Epithelial cell of proximal tubule (primary cell): ENCODE results near the gene FAM193B. TPM values are rescaled to one million over a fixed set of nuclear protein-coding genes. Genes with fewer than 3 reads are reported as not detected.

Experiments used
- DNase-seq: peaks from one replicate; pipeline ENCODE4 v3.0.0-alpha.2; 2011; ENCODE audit warnings: low read depth
- H3K4me3 ChIP-seq: 2 replicates; pipeline ENCODE4 v1.5.1; 2011; ENCODE audit warnings: low read depth, mild to moderate bottlenecking, low read length
- total RNA-seq: library from RNA; depleted of rRNA; stranded (reverse); fragments of >200 nt; gene quantifications from 2 replicates; pipeline ENCODE4 v1.2.3, GENCODE V29; 2015
- TF ChIP-seq, protein P1 (sequence below): conservative IDR thresholded peaks from 2 replicates; pipeline ENCODE4 v1.5.1; 2012; ENCODE audit warnings: low read depth, mild to moderate bottlenecking, low read length

The FAM193B gene
- total RNA-seq, 1 donor from 2014 or later = 36.4 TPM

DNA sequence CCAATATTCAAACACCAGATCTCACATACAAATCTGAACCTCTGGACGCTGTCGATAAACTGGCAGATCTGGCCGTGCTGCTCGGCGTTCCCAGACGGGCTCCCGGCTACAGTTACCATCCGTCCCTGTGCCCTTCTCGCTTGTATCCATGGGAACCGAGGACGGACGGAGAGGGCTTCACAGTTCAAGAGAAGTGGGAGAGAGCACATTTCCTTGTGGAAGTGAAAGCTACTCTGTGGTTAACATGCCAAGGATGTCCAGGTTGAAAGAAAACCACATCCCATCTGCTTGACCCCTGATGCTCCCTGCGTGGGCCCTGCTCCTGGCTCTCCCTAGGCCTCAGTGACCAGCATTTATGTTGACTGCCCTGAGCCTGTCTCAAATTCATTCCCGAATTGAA, 74.6 kb downstream of the FAM193B start:
- no peak for DNase-seq
- TF ChIP-seq, protein P1, sequence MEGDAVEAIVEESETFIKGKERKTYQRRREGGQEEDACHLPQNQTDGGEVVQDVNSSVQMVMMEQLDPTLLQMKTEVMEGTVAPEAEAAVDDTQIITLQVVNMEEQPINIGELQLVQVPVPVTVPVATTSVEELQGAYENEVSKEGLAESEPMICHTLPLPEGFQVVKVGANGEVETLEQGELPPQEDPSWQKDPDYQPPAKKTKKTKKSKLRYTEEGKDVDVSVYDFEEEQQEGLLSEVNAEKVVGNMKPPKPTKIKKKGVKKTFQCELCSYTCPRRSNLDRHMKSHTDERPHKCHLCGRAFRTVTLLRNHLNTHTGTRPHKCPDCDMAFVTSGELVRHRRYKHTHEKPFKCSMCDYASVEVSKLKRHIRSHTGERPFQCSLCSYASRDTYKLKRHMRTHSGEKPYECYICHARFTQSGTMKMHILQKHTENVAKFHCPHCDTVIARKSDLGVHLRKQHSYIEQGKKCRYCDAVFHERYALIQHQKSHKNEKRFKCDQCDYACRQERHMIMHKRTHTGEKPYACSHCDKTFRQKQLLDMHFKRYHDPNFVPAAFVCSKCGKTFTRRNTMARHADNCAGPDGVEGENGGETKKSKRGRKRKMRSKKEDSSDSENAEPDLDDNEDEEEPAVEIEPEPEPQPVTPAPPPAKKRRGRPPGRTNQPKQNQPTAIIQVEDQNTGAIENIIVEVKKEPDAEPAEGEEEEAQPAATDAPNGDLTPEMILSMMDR = no peak
- H3K4me3 ChIP-seq = no peak overlapping the region

GRCh38 chr5:177478711-177479646, 75.4 kb downstream of the FAM193B start:
- no peak overlapping the region for H3K4me3 ChIP-seq
- TF ChIP-seq, protein P1 = no peak
- DNase-seq = no peak

DNA sequence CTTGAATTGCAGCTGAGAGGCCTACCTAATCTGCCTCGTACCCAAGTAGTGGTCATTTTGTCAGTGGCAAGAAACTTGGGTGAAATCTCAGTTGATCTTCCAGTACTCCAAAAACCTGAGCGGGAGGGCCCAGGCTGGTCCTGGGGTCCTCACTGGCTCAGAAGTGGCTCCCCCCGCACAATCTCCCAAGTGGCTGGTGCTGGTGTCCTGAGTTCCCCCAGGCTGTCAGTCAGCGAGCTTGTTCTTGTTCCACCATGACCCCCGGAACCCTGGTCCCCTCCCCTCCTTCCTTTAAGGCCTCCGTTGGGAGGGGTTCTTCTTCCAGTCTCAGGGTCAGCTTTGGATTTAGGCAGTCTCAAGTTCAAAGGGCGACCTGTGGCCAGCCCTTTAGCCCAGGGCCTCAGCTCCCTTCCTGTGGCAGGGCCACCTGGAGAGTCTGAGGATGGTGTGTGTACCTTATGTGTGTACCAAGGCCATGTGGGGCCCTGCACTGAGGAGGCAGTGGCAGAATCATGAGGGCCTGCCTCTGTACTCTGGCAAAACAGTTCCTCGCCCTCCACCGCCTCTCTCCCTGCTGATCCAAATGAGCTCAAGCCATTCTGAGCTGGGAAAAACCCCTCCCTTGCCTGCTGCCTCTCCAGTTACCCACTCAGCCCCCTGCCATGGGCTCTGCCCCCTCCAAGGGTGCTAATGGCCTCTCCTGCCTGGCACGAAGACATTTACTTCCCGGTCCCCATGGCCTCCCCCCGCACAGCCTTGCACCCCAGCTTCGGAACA, 76.5 kb downstream of the FAM193B start:
- DNase-seq = no peak
- TF ChIP-seq, protein P1 = no peak
- H3K4me3 ChIP-seq = no peak overlapping the region

DNA sequence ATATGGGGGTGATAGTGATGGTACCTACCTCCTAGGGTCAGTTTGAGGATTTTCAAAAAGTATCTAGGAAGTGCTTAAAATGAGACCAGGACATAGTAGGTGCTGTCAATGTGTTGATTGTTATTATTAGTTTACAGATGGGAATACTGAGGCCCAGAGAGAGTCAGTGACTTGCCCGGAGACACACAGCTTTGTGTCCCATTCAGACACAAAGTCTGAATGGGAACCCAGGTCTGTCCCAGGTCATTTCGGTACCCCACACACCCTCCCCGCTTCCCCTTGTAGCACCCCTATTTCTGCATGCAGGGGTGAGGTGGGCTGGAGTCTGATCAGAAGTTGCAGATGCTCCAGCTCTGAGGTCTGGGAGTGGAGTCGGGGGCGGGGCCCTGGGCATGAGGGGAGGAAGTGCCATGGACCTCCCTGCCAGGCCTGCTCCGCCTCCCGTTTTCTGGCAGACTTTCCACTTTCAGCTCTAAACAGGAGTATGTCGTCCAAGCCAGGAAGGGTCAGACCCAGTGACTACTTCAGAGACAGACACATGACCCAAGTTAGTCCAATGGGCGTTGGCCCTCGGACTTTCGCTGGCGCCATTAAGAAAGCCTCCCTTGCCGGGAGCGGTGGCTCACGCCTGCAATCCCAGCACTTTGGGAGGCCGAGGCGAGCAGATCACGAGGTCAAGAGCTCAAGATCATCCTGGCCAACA, 77.7 kb downstream of the FAM193B start:
- no peak overlapping the region for H3K4me3 ChIP-seq
- no peak for DNase-seq
- TF ChIP-seq, protein P1 = no peak

GRCh38 chr5:177475563-177476427, 78.6 kb downstream of the FAM193B start:
- no peak overlapping the region for H3K4me3 ChIP-seq
- no peak for DNase-seq
- TF ChIP-seq, protein P1 = no peak
